Epithelial cell of prostate (primary cell): ENCODE measurements around the gene NPBWR2.
"Not testable (repeated sequence)": the region's sequence is repeated elsewhere in the genome, so short reads cannot be mapped to it uniquely, and the experiment has no call there.

Experiments used
- DNase-seq: peaks from one replicate; pipeline ENCODE4 v3.0.0-alpha.2; 2011; ENCODE audit warnings: low read depth, low spot score
- H3K27ac ChIP-seq: fragments of 450-650 bp; 2 replicates; pipeline ENCODE4 v1.5.1; 2017; ENCODE audit warnings: mild to moderate bottlenecking

Gene NPBWR2

GRCh38 chr20:64144144-64144912, 37.0 kb upstream of the NPBWR2 start:
- DNase-seq, result no peak
- H3K27ac ChIP-seq, result no peak overlapping the region

GRCh38 chr20:64143018-64143801, 35.8 kb upstream of the NPBWR2 start:
- DNase-seq, result no peak
- H3K27ac ChIP-seq, result no peak overlapping the region

- H3K27ac ChIP-seq, result no peak overlapping the region
- DNase-seq, result no peak
Measured at GRCh38 chr20:64142590-64142989, 35.2 kb upstream of the NPBWR2 start.

GRCh38 chr20:64140956-64141355, 33.6 kb upstream of the NPBWR2 start:
- DNase-seq, result no peak
- no peak overlapping the region for H3K27ac ChIP-seq

- no peak for DNase-seq
- H3K27ac ChIP-seq, result no peak overlapping the region
Measured at GRCh38 chr20:64140061-64140931, 32.9 kb upstream of the NPBWR2 start.

- no peak overlapping the region for H3K27ac ChIP-seq
- DNase-seq, result no peak
Measured at GRCh38 chr20:64139199-64140060, 32.1 kb upstream of the NPBWR2 start.

- H3K27ac ChIP-seq, result no peak overlapping the region
- DNase-seq, result no peak
Measured at GRCh38 chr20:64138276-64138815, 31.0 kb upstream of the NPBWR2 start.

DNA sequence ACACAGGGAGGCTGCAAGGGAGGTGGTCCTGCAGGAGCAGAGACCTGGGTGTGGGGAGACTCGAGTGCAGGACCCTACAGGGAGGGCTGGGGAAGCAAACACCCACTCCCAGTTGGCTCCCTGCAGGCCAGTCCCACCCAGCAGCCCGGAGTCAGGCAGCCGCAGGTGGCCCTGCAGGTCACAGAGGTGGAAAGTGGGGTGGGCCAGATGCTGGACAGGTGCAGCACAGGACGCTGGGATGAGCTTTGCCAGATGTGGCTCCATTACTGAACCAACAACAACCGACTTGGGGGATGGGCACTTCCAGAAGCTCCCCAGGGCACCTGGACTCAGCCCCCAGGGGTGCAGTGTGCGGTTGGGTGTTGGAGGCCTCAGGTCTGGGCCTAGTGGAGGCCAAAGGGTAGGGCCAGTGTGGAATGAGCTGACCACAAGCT, 30.2 kb upstream of the NPBWR2 start:
- DNase-seq, result no peak
- no peak overlapping the region for H3K27ac ChIP-seq

- H3K27ac ChIP-seq, result no peak overlapping the region
- DNase-seq, result no peak
Measured at GRCh38 chr20:64136004-64136710, 28.8 kb upstream of the NPBWR2 start.

GRCh38 chr20:64134744-64135143, 27.4 kb upstream of the NPBWR2 start:
- not testable (repeated sequence) for DNase-seq, H3K27ac ChIP-seq

DNA sequence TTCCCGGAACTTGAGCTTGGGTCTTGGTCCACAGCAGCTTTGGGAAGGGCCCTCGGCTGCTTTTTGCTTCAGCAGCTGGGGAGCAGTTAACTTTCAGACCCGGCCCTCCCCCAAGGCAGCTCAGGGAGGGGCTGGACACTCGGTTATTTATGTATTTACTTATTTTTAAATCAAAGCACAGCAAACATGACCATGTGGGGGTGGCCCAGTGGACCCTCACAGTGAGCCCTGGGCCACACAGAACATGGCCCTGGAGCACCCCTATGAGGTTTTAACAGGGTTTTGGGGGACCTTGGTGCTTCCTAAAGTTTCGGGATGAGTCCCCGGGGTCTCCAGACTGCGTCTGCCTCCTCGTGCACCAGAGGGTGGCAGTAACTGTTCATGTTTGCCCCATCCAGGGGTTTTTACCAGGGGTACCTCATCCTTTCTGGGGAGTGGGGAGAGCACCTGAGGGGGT, 26.6 kb upstream of the NPBWR2 start:
- H3K27ac ChIP-seq, result no peak overlapping the region
- DNase-seq, result no peak

- H3K27ac ChIP-seq, result no peak overlapping the region
- no peak for DNase-seq
Measured at GRCh38 chr20:64131406-64131805, 24.0 kb upstream of the NPBWR2 start.

DNA sequence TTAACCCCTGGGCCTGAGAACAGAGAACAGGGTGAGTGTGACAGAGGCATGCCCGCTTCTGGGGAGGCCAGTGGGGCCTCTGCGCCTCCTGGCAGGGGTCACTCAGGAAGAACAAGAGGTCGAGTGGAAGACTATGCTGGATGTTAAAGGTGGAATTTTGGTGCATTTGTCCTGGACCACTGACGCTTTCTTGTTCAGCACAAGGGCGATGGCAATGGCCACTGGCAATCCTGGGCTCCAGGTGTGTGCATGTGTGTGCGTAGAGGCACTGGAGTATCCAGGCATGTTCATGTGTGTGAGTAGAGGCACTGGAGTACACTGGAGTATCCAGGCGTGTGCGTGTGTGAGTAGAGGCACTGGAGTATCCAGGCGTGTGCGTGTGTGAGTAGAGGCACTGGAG, 23.5 kb upstream of the NPBWR2 start:
- H3K27ac ChIP-seq, result no peak overlapping the region
- DNase-seq, result no peak

GRCh38 chr20:64130271-64130670, 22.9 kb upstream of the NPBWR2 start:
- no peak for DNase-seq

GRCh38 chr20:64129146-64129782, 21.9 kb upstream of the NPBWR2 start:
- DNase-seq, result no peak
- no peak overlapping the region for H3K27ac ChIP-seq

More at GRCh38 chr20:64130271-64130670, 22.9 kb upstream of the NPBWR2 start:
- H3K27ac ChIP-seq, result no peak overlapping the region

DNA sequence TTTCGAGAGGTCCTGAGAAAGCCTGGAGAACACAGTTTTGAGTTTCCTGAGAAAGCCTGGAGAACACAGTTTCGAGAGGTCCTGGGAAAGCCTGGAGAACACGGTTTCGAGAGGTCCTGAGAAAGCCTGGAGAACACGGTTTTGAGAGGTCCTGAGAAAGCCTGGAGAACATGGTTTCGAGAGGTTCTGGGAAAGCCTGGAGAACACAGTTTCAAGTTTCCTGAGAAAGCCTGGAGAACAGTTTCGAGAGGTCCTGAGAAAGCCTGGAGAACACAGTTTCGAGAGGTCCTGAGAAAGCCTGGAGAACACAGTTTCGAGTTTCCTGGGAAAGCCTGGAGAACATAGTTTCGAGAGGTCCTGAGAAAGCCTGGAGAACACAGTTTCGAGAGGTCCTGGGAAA, 16.2 kb upstream of the NPBWR2 start:
- H3K27ac ChIP-seq, DNase-seq: not testable (repeated sequence)

DNA sequence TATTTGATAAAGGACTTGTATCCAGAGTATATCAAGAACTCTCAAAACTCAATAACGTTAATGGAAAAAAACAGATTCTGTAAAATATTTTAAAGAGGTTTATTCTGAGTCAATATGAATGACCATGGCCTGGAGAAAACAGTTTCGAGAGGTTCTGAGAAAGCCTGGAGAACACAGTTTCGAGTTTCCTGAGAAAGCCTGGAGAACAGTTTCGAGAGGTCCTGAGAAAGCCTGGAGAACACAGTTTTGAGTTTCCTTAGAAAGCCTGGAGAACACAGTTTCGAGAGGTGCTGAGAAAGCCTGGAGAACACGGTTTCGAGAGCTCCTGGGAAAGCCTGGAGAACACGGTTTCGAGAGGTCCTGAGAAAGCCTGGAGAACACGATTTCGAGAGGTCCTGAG, 15.6 kb upstream of the NPBWR2 start:
- not testable (repeated sequence) for H3K27ac ChIP-seq, DNase-seq

DNA sequence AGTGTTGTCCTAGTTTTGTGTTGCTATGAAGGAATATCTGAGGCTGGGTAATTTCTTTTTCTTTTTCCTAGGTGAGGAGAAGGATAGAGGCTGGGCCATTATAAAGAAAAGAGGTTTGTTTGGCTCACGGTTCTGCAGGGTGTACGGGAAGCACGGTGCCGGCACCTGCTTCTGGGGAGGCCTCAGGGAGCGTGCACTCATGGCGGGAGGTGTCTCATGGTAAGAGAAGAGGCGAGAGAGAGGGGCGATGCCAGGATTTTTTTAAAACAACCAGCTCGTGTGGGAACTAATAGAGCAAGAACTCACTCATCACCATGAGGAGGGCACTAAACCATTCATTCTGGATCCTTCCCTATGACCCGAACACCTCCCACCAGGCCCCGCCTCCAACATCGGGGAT, 14.2 kb upstream of the NPBWR2 start:
- DNase-seq, result no peak
- H3K27ac ChIP-seq, result no peak overlapping the region
